ENCODE measurements around the gene NMT2. TPM values are rescaled to one million over a fixed set of nuclear protein-coding genes. Genes with fewer than 3 reads are reported as not detected.

Gene NMT2
- total and polyA plus RNA-seq, 2 of the 4 experiments (the other 2 are of a cell fraction): 18.7 to 41.0 TPM

DNA sequence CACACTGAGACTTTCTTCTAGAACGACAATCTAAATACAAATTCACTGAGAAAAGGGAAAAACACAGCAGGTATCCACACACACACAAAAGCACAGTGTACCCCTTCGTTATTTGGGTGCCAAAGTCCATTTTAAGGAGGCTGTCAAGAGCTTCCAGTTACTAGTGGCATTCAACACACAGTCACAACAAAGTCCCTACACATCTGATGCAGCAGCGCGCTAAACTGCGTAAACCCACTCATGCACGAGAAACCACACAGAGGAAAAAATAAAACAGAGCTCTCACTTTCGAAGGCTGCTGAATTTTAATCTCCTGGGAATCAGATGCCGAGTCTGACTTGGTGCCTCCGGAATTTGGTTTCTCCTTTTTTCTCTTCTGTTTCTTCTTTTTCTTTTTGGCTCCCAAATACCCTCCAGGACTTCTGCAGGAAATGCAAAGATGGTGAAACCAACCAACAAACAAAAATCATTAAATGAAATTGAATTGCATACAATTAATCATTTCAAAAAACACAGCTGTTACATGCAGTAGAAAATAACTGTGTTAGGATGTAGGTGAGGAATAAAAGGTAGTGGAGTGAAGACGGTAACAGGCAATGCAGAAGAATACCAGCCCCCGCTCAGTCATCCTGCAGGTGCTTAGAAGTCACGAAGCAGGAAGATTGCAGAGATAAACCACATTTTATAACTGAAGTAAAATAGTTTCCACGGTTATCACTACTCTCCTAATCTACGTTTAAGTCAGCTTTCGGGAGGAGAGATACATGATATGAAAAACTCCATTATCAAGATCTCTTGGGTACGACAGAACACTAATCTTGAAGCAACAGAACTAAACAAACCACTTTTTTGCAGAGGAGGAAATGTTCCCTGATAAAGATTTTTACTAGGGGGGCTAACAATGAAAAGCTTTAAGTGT is 27.1 kb downstream of the NMT2 start:
- Histone ChIP-seq H3K18ac (ENCODE audit: low read depth, low read length) (no peak overlapping the region), H3K14ac (replicated peaks; ENCODE audit: low read depth, low read length) (no peak overlapping the region), H3K4ac (ENCODE audit: low read depth, low read length) (no peak overlapping the region), H2AK5ac (ENCODE audit: low read depth, low read length) (no peak overlapping the region), H3K27me3 (ENCODE audit: control insufficient read depth, insufficient read depth, low read length) (no peaks in the 10 kb centered on the region), H3K4me3 (ENCODE audit: insufficient read depth, low read depth, low read length) (no peak overlapping the region), H2AFZ (replicated peaks; ENCODE audit: low read length, poor library complexity) (no peak overlapping the region), H2BK15ac (ENCODE audit: low read depth, low read length) (no peak overlapping the region), H4K91ac (ENCODE audit: insufficient read depth, low read depth, low read length) (no peak overlapping the region), H3K9ac (ENCODE audit: low read depth, low read length) (no peak overlapping the region), H3K23ac (ENCODE audit: low read depth, low read length) (no peak overlapping the region), H4K5ac (ENCODE audit: low read depth, low read length) (no peak overlapping the region), H2AK9ac (replicated peaks; ENCODE audit: low read depth, low read length, poor library complexity) (no peak overlapping the region), H3K56ac (ENCODE audit: extremely low read depth, insufficient read depth, low read length) (no peak overlapping the region), H2BK5ac (ENCODE audit: low read depth, low read length, poor library complexity, severe bottlenecking) (no peak overlapping the region), H3K79me1 (ENCODE audit: low read depth in 1 of 2, low read length in 2 of 2) (peaks cover 36 to 41% of the 10 kb centered on the region in 2 experiments), H4K20me1 (ENCODE audit: insufficient read depth, low read length) (peaks cover 7% of the 10 kb centered on the region; the same call in 1 of the 2 replicates), H3K4me1 (ENCODE audit: control insufficient read depth, insufficient read depth, low read length) (no peaks in the 10 kb centered on the region; the same call in 1 of the 2 replicates), H3K27ac (ENCODE audit: insufficient read depth, low read length) (no peak overlapping the region), H2BK120ac (ENCODE audit: low read depth, low read length) (no peak overlapping the region), H4K8ac (ENCODE audit: low read depth in 2 of 2, low read length in 2 of 2) (no peak overlapping the region), H3K4me2 (ENCODE audit: low read depth, low read length) (no peak overlapping the region), H3K9me3 (ENCODE audit: control insufficient read depth, insufficient read depth, low read length) (no peaks in the 10 kb centered on the region), H3K36me3 (ENCODE audit: control insufficient read depth, insufficient read depth, low read length) (peaks cover 4% of the 10 kb centered on the region), H2BK20ac (ENCODE audit: low read depth, low read length) (no peak overlapping the region), H3K9me1 (ENCODE audit: insufficient read depth, low read length) (peaks cover 4% of the 10 kb centered on the region)
- dilution Hi-C loops (cut with HindIII; ENCODE audit: low sequenced_read_pairs, unreplicated experiment): no loop called here
- CTCF ChIA-PET: interaction anchor here (1.1 kb wide), 1 partner anchor 17 kb away, joined by 4 read pairs; no protein-coding TSS in a partner anchor
- 84% methylated on average over 8 of the region's 16 CpGs; no CpG with 5 or more reads in 1 of the 2 experiments for WGBS, 2 experiments (ENCODE audit: extremely low coverage in 2 of 2, insufficient read length in 1 of 2)
- ATAC-seq (ENCODE audit: low read depth) (no peak), DNase-seq (no peak)
- intact Hi-C loops (cut with micrococcal nuclease): no loop called here
- in situ Hi-C loops (cut with MboI; ENCODE audit: low sequenced_read_pairs): no loop called here
- POLR2A ChIA-PET (ENCODE audit: unreplicated experiment): no interaction called here
- BruUV-seq (replicated peaks): no TSS peak
- TF ChIP-seq POLR2A (IDR thresholded peaks at IDR 0.05; ENCODE audit: low read depth, low read length) (no peak), CHD1 (IDR thresholded peaks at IDR 0.05; ENCODE audit: low read depth, low read length) (no peak), MAFK (IDR thresholded peaks at IDR 0.05; ENCODE audit: low read depth, low read length) (no peak)
